Progenitor cell of endocrine pancreas (in vitro differentiated cells): ENCODE results near the gene SLC9A9. TPM values are rescaled to one million over a fixed set of nuclear protein-coding genes. Genes with fewer than 3 reads are reported as not detected.

ENCODE experiments used
- DNase-seq: peaks from one replicate; pipeline ENCODE4 v3.0.0; 2021; ENCODE audit warnings: low spot score; ENCODE audit not compliant: unreplicated experiment
- H3K27ac Mint-ChIP-seq: 2 replicates; pipeline ENCODE4 v1.8.0; 2021; ENCODE audit warnings: mild to moderate bottlenecking, moderate library complexity, mixed read lengths
- H3K27me3 Mint-ChIP-seq: 2 replicates; pipeline ENCODE4 v1.8.0; 2021; ENCODE audit warnings: mixed read lengths
- H3K36me3 Mint-ChIP-seq: 2 replicates; pipeline ENCODE4 v1.8.0; 2022; ENCODE audit warnings: mixed read lengths; ENCODE audit not compliant: insufficient read depth
- H3K4me1 Mint-ChIP-seq: 2 replicates; pipeline ENCODE4 v1.8.0; 2021; ENCODE audit warnings: low read depth, mixed read lengths
- H3K4me3 Mint-ChIP-seq: 2 replicates; pipeline ENCODE4 v1.8.0; 2021; ENCODE audit warnings: low read depth, mild to moderate bottlenecking, moderate library complexity, mixed read lengths
- H3K9me3 Mint-ChIP-seq: 2 replicates; pipeline ENCODE4 v1.8.0; 2021; ENCODE audit warnings: low read depth, mixed read lengths
- total RNA-seq: library from RNA; stranded (reverse); gene quantifications from 2 replicates; pipeline ENCODE4 v1.2.1, GENCODE V29; 2021
- TF ChIP-seq, protein P1 (sequence below): fragments of 200-600 bp; sonication (generic); IDR thresholded peaks from one replicate; pipeline ENCODE4 v1.5.0; 2021; ENCODE audit warnings: antibody characterized with exemption, mild to moderate bottlenecking; ENCODE audit not compliant: unreplicated experiment

The SLC9A9 gene
- total RNA-seq, 1 donor from 2014 or later: 0.17 TPM

DNA sequence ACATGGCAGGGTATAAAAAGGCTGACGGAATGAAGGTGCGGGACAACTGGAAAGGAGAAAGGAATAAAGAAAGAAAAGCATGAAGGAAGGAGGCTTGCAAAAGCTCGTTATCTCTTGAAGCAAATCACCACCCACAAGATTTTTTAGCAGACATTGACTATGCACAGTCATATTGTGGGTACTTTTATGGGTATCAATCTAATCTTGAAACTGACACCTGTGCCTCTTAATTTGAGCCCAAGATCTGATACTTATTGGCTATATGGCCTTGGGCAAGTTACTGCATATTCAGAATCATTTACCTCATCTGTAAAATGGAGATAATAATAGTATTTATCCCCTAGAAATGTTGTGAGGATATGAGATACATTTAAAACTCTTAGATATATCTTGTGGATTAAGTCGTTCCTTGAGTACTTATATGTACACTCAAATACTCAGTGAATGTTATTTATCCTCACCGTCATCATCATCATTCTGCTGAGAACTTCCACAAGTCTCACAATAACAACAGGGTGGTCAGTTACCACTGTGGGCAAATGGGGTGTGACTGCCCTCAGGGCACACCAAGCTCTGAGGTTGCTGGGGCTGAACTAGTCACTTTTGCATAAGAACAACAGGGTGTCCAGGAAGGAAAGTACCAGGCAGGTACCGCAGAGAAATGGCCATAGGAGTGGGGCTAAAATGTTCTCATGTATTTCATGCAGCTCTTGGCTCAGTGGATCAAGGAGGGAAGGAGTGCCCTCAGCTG lies 266.1 kb downstream of the SLC9A9 start:
- Mint-ChIP-seq H3K36me3 (no peaks in the 10 kb centered on the region), H3K9me3 (no peaks in the 10 kb centered on the region), H3K27ac (no peak overlapping the region), H3K4me3 (no peak overlapping the region), H3K27me3 (peaks cover 17% of the 10 kb centered on the region), H3K4me1 (no peaks in the 10 kb centered on the region)
- TF ChIP-seq, protein P1, sequence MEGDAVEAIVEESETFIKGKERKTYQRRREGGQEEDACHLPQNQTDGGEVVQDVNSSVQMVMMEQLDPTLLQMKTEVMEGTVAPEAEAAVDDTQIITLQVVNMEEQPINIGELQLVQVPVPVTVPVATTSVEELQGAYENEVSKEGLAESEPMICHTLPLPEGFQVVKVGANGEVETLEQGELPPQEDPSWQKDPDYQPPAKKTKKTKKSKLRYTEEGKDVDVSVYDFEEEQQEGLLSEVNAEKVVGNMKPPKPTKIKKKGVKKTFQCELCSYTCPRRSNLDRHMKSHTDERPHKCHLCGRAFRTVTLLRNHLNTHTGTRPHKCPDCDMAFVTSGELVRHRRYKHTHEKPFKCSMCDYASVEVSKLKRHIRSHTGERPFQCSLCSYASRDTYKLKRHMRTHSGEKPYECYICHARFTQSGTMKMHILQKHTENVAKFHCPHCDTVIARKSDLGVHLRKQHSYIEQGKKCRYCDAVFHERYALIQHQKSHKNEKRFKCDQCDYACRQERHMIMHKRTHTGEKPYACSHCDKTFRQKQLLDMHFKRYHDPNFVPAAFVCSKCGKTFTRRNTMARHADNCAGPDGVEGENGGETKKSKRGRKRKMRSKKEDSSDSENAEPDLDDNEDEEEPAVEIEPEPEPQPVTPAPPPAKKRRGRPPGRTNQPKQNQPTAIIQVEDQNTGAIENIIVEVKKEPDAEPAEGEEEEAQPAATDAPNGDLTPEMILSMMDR: no peak
- DNase-seq: no peak

GRCh38 chr3:143578810-143579435 lies 269.3 kb downstream of the SLC9A9 start:
- Mint-ChIP-seq H3K27ac (no peak overlapping the region), H3K27me3 (peaks cover 13% of the 10 kb centered on the region), H3K9me3 (no peaks in the 10 kb centered on the region), H3K36me3 (no peaks in the 10 kb centered on the region), H3K4me3 (no peak overlapping the region), H3K4me1 (peaks cover 4% of the 10 kb centered on the region)
- TF ChIP-seq, protein P1: no peak
- DNase-seq: no peak

GRCh38 chr3:143576568-143577270 lies 271.5 kb downstream of the SLC9A9 start:
- H3K4me3 Mint-ChIP-seq: no peak overlapping the region
- H3K9me3 Mint-ChIP-seq: no peaks in the 10 kb centered on the region
- peaks cover 4% of the 10 kb centered on the region for H3K4me1 Mint-ChIP-seq
- H3K27ac Mint-ChIP-seq: no peak overlapping the region
- H3K27me3 Mint-ChIP-seq: peaks cover 11% of the 10 kb centered on the region
- TF ChIP-seq, protein P1: no peak
- DNase-seq: no peak
- H3K36me3 Mint-ChIP-seq: no peaks in the 10 kb centered on the region

- peaks cover 3% of the 10 kb centered on the region for H3K27me3 Mint-ChIP-seq
- peaks cover 4% of the 10 kb centered on the region for H3K4me1 Mint-ChIP-seq
- TF ChIP-seq, protein P1: no peak
These were observed 273.3 kb downstream of the SLC9A9 start for GRCh38 chr3:143574933-143575332.

GRCh38 chr3:143573610-143574303 lies 274.5 kb downstream of the SLC9A9 start:
- TF ChIP-seq, protein P1: no peak
- Mint-ChIP-seq H3K4me1 (peaks cover 4% of the 10 kb centered on the region), H3K27ac (no peak overlapping the region), H3K9me3 (no peaks in the 10 kb centered on the region), H3K36me3 (no peaks in the 10 kb centered on the region), H3K4me3 (no peak overlapping the region), H3K27me3 (peaks cover 3% of the 10 kb centered on the region)
- no peak for DNase-seq

More at GRCh38 chr3:143574933-143575332, 273.3 kb downstream of the SLC9A9 start:
- DNase-seq: no peak
- Mint-ChIP-seq H3K4me3 (no peak overlapping the region), H3K9me3 (no peaks in the 10 kb centered on the region), H3K27ac (no peak overlapping the region), H3K36me3 (no peaks in the 10 kb centered on the region)
